Endothelial cell of umbilical vein (primary cell): ENCODE results near the gene IL1RL1.
"Not testable (repeated sequence)": the region's sequence is repeated elsewhere in the genome, so short reads cannot be mapped to it uniquely, and the experiment has no call there.

Source experiments
- CTCF ChIP-seq, 2 donors: IDR thresholded peaks; 1 replicate in 1 of 2; 2 replicates in 1 of 2; pipeline ENCODE4 v1.5.1; 2011; ENCODE audit warnings: low read length in 2 of 2, mild to moderate bottlenecking in 2 of 2, moderate library complexity in 2 of 2, control low read depth in 1 of 2, inconsistent platforms in 1 of 2, low read depth in 1 of 2; ENCODE audit not compliant: insufficient read depth in 1 of 2; ENCODE audit errors: extremely low read depth in 1 of 2
- MAX ChIP-seq: IDR thresholded peaks from 2 replicates; pipeline ENCODE4 v1.6.1; 2011; ENCODE audit not compliant: insufficient read depth, insufficient read length
- POLR2A ChIP-seq: IDR thresholded peaks from 2 replicates; pipeline ENCODE4 v1.6.1; 2012; ENCODE audit warnings: low read depth, mild to moderate bottlenecking, control low read depth, low read length
- POLR2AphosphoS5 ChIP-seq: IDR thresholded peaks from 2 replicates; pipeline ENCODE4 v1.6.1; 2012; ENCODE audit warnings: low read depth, mild to moderate bottlenecking, control low read depth, low read length, moderate library complexity; ENCODE audit not compliant: insufficient read depth

- not testable (repeated sequence) for TF ChIP-seq POLR2A; CTCF (IDR thresholded peaks at IDR 0.05; ENCODE audit: extremely low read depth in 1 of 2, insufficient read depth in 1 of 2, low read depth in 1 of 2, low read length in 2 of 2); POLR2AphosphoS5; MAX
Measured at GRCh38 chr2:102324914-102325313, 13.6 kb downstream of the IL1RL1 start.
